Measurements from ENCODE around the gene LUC7L3. TPM values are rescaled to one million over a fixed set of nuclear protein-coding genes. Genes with fewer than 3 reads are reported as not detected.

Gene LUC7L3
- total RNA-seq, 1 experiment from 2014 or later: 154 TPM

GRCh38 chr17:50792132-50792531 lies 72.7 kb downstream of the LUC7L3 start:
- H3T11ph ChIP-seq (ENCODE audit: low read length): no peak overlapping the region
- H3K79me1 ChIP-seq (ENCODE audit: insufficient read depth, low read depth, low read length, poor library complexity, severe bottlenecking): no peaks in the 10 kb centered on the region
- no peak overlapping the region for H4K8ac ChIP-seq (replicated peaks; ENCODE audit: insufficient read length, low read depth, low read length)
- no peak overlapping the region for H2BK120ac ChIP-seq (ENCODE audit: low read depth, low read length, poor library complexity, severe bottlenecking)
- H3K14ac ChIP-seq (ENCODE audit: insufficient read depth, low read length): no peak overlapping the region
- Mint-ChIP-seq H3K4me1 (peaks cover 10 to 15% of the 10 kb centered on the region in 2 experiments), H3K27ac (no peak overlapping the region), H3K36me3 (ENCODE audit: insufficient read depth in 1 of 3, low read depth in 3 of 3) (no peaks in the 10 kb centered on the region), H3K27me3 (ENCODE audit: low read depth) (no peaks in the 10 kb centered on the region), H3K4me3 (no peak overlapping the region; a peak in 1 of 5 replicates), H3K9me3 (no peaks in the 10 kb centered on the region)
- H2BK5ac ChIP-seq (ENCODE audit: insufficient read length, low read length): no peak overlapping the region
- H3K9ac ChIP-seq (ENCODE audit: extremely low read depth, insufficient read length, low read length): no peak overlapping the region
- no peak overlapping the region for H2AFZ ChIP-seq (ENCODE audit: low read length)
- no peak overlapping the region for H3K18ac ChIP-seq (ENCODE audit: insufficient read length, low read depth, low read length)
- H3K23ac ChIP-seq (ENCODE audit: insufficient read length, low read depth, low read length): no peak overlapping the region
- H3K27ac ChIP-seq (ENCODE audit: insufficient read length, low read depth, low read length): no peak overlapping the region
- H3K79me2 ChIP-seq (ENCODE audit: insufficient read depth, low read length): no peaks in the 10 kb centered on the region
- no peak overlapping the region for H3K4me2 ChIP-seq (ENCODE audit: insufficient read depth, insufficient read length, low read length)
- no peaks in the 10 kb centered on the region for H3K23me2 ChIP-seq (ENCODE audit: insufficient read length, low read depth, low read length, poor library complexity, severe bottlenecking)
- H2BK12ac ChIP-seq (ENCODE audit: insufficient read length, low read depth, low read length): no peak overlapping the region
- no peak overlapping the region for H2BK15ac ChIP-seq (ENCODE audit: low read depth, low read length)
- H2AK5ac ChIP-seq (ENCODE audit: insufficient read length, low read length): no peak overlapping the region
- H3K4ac ChIP-seq (ENCODE audit: low read depth, low read length): no peak overlapping the region
- no CpG with 5 or more reads among the region's 7 CpGs for WGBS (ENCODE audit: extremely low coverage, insufficient read length, low lambda C conversion rate)
- H3K9me3 ChIP-seq (ENCODE audit: control insufficient read depth, low read depth, low read length): no peaks in the 10 kb centered on the region
- no peaks in the 10 kb centered on the region for H3K27me3 ChIP-seq (ENCODE audit: insufficient read depth, low read length)
- no peaks in the 10 kb centered on the region for H4K20me1 ChIP-seq (ENCODE audit: control insufficient read depth, insufficient read depth, insufficient read length)
- H4K91ac ChIP-seq (ENCODE audit: insufficient read length, low read depth, low read length): no peak overlapping the region
- no peak overlapping the region for H3K56ac ChIP-seq (ENCODE audit: insufficient read length, low read depth, low read length)
- no peak for DNase-seq
- no peak overlapping the region for H4K5ac ChIP-seq (ENCODE audit: insufficient read length, low read depth, low read length)
- no peak overlapping the region for H2BK20ac ChIP-seq (ENCODE audit: low read depth, low read length, poor library complexity, severe bottlenecking)
- H3K4me1 ChIP-seq (ENCODE audit: insufficient read depth, low read length): 0 out of 2 replicates have a peak, but pooled peaks cover 4% of the 10 kb centered on the region
- TF ChIP-seq CTCF (conservative IDR thresholded peaks at IDR 0.05): no peak
